Panc1 (cell line): Measurements from ENCODE around the gene MAML1.
"Not testable (repeated sequence)": the region's sequence is repeated elsewhere in the genome, so short reads cannot be mapped to it uniquely, and the experiment has no call there.

Source experiments
- POLR2AphosphoS5 ChIP-seq: IDR thresholded peaks from 2 replicates; pipeline ENCODE4 v1.6.1; 2012; ENCODE audit warnings: mild to moderate bottlenecking, low read depth, low read length, moderate library complexity
- TF ChIP-seq, protein P1 (sequence below): fragments of 450-650 bp; IDR thresholded peaks from 2 replicates; pipeline ENCODE4 v1.5.1; 2017; ENCODE audit warnings: mild to moderate bottlenecking
- TF ChIP-seq, protein P2 (sequence below), 2 experiments: IDR thresholded peaks; 2 replicates each; pipeline ENCODE4 v1.6.1; 2011 to 2012; ENCODE audit warnings: low read depth in 2 of 2, control low read depth in 1 of 2, low read length in 1 of 2, mild to moderate bottlenecking in 1 of 2, moderate library complexity in 1 of 2; ENCODE audit not compliant: insufficient read depth in 1 of 2

DNA sequence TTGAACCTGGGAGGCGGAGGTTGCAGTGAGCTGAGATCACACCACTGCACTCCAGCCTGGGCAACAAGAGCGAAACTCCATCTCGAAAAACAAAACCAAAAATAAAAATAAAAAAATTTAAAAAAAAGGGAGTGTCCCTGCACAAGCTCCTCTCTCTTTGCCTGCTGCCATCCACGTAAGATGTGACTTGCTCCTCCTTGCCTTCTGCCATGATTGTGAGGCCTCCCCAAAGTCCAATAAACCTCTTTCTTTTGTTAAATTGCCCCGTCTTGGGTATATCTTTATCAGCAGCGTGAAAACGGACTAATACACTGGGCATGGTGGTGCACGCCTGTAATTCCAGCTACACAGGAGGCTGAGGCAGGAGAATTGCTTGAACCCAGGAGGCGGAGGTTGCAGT, 56.7 kb downstream of the MAML1 start:
- TF ChIP-seq, protein P1, sequence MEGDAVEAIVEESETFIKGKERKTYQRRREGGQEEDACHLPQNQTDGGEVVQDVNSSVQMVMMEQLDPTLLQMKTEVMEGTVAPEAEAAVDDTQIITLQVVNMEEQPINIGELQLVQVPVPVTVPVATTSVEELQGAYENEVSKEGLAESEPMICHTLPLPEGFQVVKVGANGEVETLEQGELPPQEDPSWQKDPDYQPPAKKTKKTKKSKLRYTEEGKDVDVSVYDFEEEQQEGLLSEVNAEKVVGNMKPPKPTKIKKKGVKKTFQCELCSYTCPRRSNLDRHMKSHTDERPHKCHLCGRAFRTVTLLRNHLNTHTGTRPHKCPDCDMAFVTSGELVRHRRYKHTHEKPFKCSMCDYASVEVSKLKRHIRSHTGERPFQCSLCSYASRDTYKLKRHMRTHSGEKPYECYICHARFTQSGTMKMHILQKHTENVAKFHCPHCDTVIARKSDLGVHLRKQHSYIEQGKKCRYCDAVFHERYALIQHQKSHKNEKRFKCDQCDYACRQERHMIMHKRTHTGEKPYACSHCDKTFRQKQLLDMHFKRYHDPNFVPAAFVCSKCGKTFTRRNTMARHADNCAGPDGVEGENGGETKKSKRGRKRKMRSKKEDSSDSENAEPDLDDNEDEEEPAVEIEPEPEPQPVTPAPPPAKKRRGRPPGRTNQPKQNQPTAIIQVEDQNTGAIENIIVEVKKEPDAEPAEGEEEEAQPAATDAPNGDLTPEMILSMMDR: not testable (repeated sequence)
- TF ChIP-seq POLR2AphosphoS5: not testable (repeated sequence)
- TF ChIP-seq, protein P2, sequence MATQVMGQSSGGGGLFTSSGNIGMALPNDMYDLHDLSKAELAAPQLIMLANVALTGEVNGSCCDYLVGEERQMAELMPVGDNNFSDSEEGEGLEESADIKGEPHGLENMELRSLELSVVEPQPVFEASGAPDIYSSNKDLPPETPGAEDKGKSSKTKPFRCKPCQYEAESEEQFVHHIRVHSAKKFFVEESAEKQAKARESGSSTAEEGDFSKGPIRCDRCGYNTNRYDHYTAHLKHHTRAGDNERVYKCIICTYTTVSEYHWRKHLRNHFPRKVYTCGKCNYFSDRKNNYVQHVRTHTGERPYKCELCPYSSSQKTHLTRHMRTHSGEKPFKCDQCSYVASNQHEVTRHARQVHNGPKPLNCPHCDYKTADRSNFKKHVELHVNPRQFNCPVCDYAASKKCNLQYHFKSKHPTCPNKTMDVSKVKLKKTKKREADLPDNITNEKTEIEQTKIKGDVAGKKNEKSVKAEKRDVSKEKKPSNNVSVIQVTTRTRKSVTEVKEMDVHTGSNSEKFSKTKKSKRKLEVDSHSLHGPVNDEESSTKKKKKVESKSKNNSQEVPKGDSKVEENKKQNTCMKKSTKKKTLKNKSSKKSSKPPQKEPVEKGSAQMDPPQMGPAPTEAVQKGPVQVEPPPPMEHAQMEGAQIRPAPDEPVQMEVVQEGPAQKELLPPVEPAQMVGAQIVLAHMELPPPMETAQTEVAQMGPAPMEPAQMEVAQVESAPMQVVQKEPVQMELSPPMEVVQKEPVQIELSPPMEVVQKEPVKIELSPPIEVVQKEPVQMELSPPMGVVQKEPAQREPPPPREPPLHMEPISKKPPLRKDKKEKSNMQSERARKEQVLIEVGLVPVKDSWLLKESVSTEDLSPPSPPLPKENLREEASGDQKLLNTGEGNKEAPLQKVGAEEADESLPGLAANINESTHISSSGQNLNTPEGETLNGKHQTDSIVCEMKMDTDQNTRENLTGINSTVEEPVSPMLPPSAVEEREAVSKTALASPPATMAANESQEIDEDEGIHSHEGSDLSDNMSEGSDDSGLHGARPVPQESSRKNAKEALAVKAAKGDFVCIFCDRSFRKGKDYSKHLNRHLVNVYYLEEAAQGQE (IDR thresholded peaks at IDR 0.05; ENCODE audit: insufficient read depth in 1 of 2, low read depth in 2 of 2, low read length in 1 of 2): not testable (repeated sequence)
